ENCODE measurements around the gene TRAPPC5.

DNA sequence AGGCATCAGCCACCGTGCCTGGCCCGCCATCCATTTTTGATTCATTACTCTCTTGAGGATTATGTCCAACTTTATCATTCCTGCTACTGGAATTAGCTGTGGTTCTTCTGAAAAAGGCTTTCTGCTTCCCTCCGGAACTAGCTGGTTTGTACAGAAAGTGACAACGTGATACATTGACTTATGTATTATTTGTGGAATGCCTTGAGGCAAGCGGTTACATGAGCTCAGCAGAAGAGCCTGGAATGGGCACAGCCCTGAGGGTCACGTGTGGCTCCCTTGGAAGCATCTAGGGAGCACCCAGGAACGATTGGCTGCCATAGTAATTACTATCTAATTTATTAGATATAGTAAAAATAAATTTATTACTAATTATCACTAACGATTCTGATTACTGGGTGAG lies 26.2 kb upstream of the TRAPPC5 start:
- TF ChIP-seq, protein P1, sequence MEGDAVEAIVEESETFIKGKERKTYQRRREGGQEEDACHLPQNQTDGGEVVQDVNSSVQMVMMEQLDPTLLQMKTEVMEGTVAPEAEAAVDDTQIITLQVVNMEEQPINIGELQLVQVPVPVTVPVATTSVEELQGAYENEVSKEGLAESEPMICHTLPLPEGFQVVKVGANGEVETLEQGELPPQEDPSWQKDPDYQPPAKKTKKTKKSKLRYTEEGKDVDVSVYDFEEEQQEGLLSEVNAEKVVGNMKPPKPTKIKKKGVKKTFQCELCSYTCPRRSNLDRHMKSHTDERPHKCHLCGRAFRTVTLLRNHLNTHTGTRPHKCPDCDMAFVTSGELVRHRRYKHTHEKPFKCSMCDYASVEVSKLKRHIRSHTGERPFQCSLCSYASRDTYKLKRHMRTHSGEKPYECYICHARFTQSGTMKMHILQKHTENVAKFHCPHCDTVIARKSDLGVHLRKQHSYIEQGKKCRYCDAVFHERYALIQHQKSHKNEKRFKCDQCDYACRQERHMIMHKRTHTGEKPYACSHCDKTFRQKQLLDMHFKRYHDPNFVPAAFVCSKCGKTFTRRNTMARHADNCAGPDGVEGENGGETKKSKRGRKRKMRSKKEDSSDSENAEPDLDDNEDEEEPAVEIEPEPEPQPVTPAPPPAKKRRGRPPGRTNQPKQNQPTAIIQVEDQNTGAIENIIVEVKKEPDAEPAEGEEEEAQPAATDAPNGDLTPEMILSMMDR (IDR thresholded peaks at IDR 0.05 in 8 of 11, conservative IDR thresholded peaks at IDR 0.05 in 3 of 11), result no peak
- TF ChIP-seq POLR2A (IDR thresholded peaks at IDR 0.05) (no peak), POLR2AphosphoS5 (IDR thresholded peaks at IDR 0.05) (no peak)

Data from spleen (tissue), 7 donors.